ENCODE results near the gene NLRC3. TPM values are rescaled to one million over a fixed set of nuclear protein-coding genes. Genes with fewer than 3 reads are reported as not detected.

Gene NLRC3
- total RNA-seq, 1 experiment from 2014 or later, result 0.15 TPM

- H3K9me2 ChIP-seq (ENCODE audit: insufficient read depth), result no peaks in the 10 kb centered on the region
- H3K9ac ChIP-seq (ENCODE audit: low read length), result no peak overlapping the region
- H2AFZ ChIP-seq (ENCODE audit: low read depth, low read length, poor library complexity, severe bottlenecking), result no peak overlapping the region
- CTCF ChIA-PET, result no interaction called here
- RAD21 ChIA-PET (ENCODE audit: low non-redundant PET in 1 of 2, low total read pairs in 2 of 2, uncharacterized antibody in 2 of 2, unreplicated experiment in 2 of 2), result no interaction called here
- H4K20me1 ChIP-seq (ENCODE audit: insufficient read depth), result no peaks in the 10 kb centered on the region
- peaks cover 16 to 39% of the 10 kb centered on the region in 2 experiments for H3K36me3 ChIP-seq (ENCODE audit: control insufficient read depth in 1 of 2, insufficient read depth in 2 of 2, low read length in 2 of 2)
- POLR2A ChIA-PET, result no interaction called here
- no peaks in the 10 kb centered on the region for H3K27me3 ChIP-seq (ENCODE audit: insufficient read depth, low read length)
- no TSS peak for BruUV-seq (replicated peaks)
- ATAC-seq (no peak), DNase-seq (ENCODE audit: low read depth, low spot score) (no peak)
- H3K27ac ChIP-seq (ENCODE audit: low read depth, low read length), result no peak overlapping the region
- H3K4me3 ChIP-seq (replicated peaks in 1 of 2; ENCODE audit: low read depth in 1 of 2, low read length in 2 of 2), result no peak overlapping the region
- H3K4me2 ChIP-seq (ENCODE audit: low read length), result no peak overlapping the region
- H3K9me3 ChIP-seq (ENCODE audit: control insufficient read depth in 1 of 2, insufficient read depth in 1 of 2, low read depth in 1 of 2, low read length in 2 of 2), result no peaks in the 10 kb centered on the region
- intact Hi-C loops (cut with micrococcal nuclease), result no loop called here
- no peaks in the 10 kb centered on the region for H3K4me1 ChIP-seq (ENCODE audit: control insufficient read depth in 1 of 2, insufficient read depth in 2 of 2, low read length in 2 of 2)
- TF ChIP-seq ATF3 (IDR thresholded peaks at IDR 0.05) (no peak), REST (IDR thresholded peaks at IDR 0.05; ENCODE audit: low read depth) (no peak), POLR2AphosphoS5 (IDR thresholded peaks at IDR 0.05; ENCODE audit: low read depth, low read length) (no peak), MAX (IDR thresholded peaks at IDR 0.05) (no peak), TCF7L2 (IDR thresholded peaks at IDR 0.05; ENCODE audit: borderline replicate concordance, extremely low read depth, insufficient read depth, insufficient read length) (no peak), SP1 (IDR thresholded peaks at IDR 0.05; ENCODE audit: low read depth) (no peak), EGR1 (IDR thresholded peaks at IDR 0.05; ENCODE audit: low read depth) (no peak), EZH2phosphoT487 (IDR thresholded peaks at IDR 0.05; ENCODE audit: borderline replicate concordance) (no peak), JUND (IDR thresholded peaks at IDR 0.05) (no peak), ZNF274 (IDR thresholded peaks at IDR 0.05; ENCODE audit: low read depth, low read length) (no peak), YY1 (IDR thresholded peaks at IDR 0.05; ENCODE audit: extremely low read depth, insufficient replicate concordance, low read depth, low read length) (no peak)
- no peaks in the 10 kb centered on the region for H3K79me2 ChIP-seq (ENCODE audit: insufficient read depth, low read length)
Observed at GRCh38 chr16:3514621-3515020, 62.6 kb downstream of the NLRC3 start.
